Panc1 (cell line): ENCODE data around the gene TIE1. TPM values are rescaled to one million over a fixed set of nuclear protein-coding genes. Genes with fewer than 3 reads are reported as not detected.

Experiments
- ATAC-seq: fragments of 200-7000 bp; cut with Tn5 transposase; 2 replicates; pipeline ENCODE4 v1.9.1; 2020; ENCODE audit warnings: mild to moderate bottlenecking, moderate library complexity
- BruUV-seq: library from RNA; stranded (reverse); fragments of 400-500 nt; replicated peaks from 2 replicates; lab custom pipeline; 2021; lab: Mats Ljungman, UMichigan
- CTCF ChIA-PET: fragments of 300-600 bp; sonication (Branson Sonifier 250); formaldehyde crosslinking; loops from one replicate; lab custom pipeline; 2022; ENCODE audit warnings: antibody characterized with exemption; lab: Charles Lee
- POLR2A ChIA-PET: fragments of 300-600 bp; sonication (Branson Sonifier 250); formaldehyde crosslinking; loops from one replicate; lab custom pipeline; 2022; ENCODE audit warnings: antibody characterized with exemption; lab: Charles Lee
- DNase-seq: peaks from one replicate; pipeline ENCODE4 v3.0.0-alpha.2; 2010; ENCODE audit warnings: low read depth, low spot score
- H3K27ac ChIP-seq: 2 replicates; pipeline ENCODE4 v1.5.1; 2011; ENCODE audit warnings: mild to moderate bottlenecking, low read length, inconsistent platforms
- H3K27me3 ChIP-seq: fragments of 200-500 bp; sonication (Bioruptor generic); 2 replicates; pipeline ENCODE4 v1.6.0; 2014; ENCODE audit warnings: low read length, inconsistent platforms; ENCODE audit not compliant: control insufficient read depth, insufficient read depth
- H3K36me3 ChIP-seq: fragments of 200-500 bp; sonication (Bioruptor generic); 2 replicates; pipeline ENCODE4 v1.5.1; 2014; ENCODE audit warnings: inconsistent platforms, mild to moderate bottlenecking, low read length, moderate library complexity; ENCODE audit not compliant: control insufficient read depth, insufficient read depth
- H3K4me1 ChIP-seq: 2 replicates; pipeline ENCODE4 v1.5.1; 2011; ENCODE audit warnings: inconsistent platforms, mild to moderate bottlenecking, low read length, moderate library complexity; ENCODE audit not compliant: control insufficient read depth, insufficient read depth
- H3K4me3 ChIP-seq, 2 experiments: 2 replicates each; pipeline ENCODE4 v1.5.1; 2011 to 2012; ENCODE audit warnings: low read depth in 2 of 2, low read length in 2 of 2, mild to moderate bottlenecking in 2 of 2, inconsistent platforms in 1 of 2, moderate library complexity in 1 of 2
- H3K9me3 ChIP-seq: fragments of 200-500 bp; sonication (Bioruptor generic); 2 replicates; pipeline ENCODE4 v1.5.1; 2014; ENCODE audit warnings: low read depth, mild to moderate bottlenecking, inconsistent platforms, low read length, moderate library complexity; ENCODE audit not compliant: control insufficient read depth, insufficient read depth
- CTCF ChIP-seq: fragments of 450-650 bp; IDR thresholded peaks from 2 replicates; pipeline ENCODE4 v1.5.1; 2017; ENCODE audit warnings: mild to moderate bottlenecking
- POLR2AphosphoS5 ChIP-seq: IDR thresholded peaks from 2 replicates; pipeline ENCODE4 v1.6.1; 2012; ENCODE audit warnings: mild to moderate bottlenecking, low read depth, low read length, moderate library complexity
- REST ChIP-seq, 2 experiments: IDR thresholded peaks; 2 replicates each; pipeline ENCODE4 v1.6.1; 2011 to 2012; ENCODE audit warnings: low read depth in 2 of 2, control low read depth in 1 of 2, low read length in 1 of 2, mild to moderate bottlenecking in 1 of 2, moderate library complexity in 1 of 2; ENCODE audit not compliant: insufficient read depth in 1 of 2
- SIN3A ChIP-seq: IDR thresholded peaks from 2 replicates; pipeline ENCODE4 v1.6.1; 2012; ENCODE audit warnings: low read depth, mild to moderate bottlenecking, low read length, moderate library complexity, borderline replicate concordance; ENCODE audit not compliant: insufficient read depth
- TCF7L2 ChIP-seq: IDR thresholded peaks from 2 replicates; pipeline ENCODE4 v1.6.1; 2011; ENCODE audit warnings: mild to moderate bottlenecking, low read depth, low read length, inconsistent platforms
- in situ Hi-C: cut with HindIII; loops from 2 replicates; pipeline ENCODE4 v1.10.0; 2016; ENCODE audit warnings: low sequenced_read_pairs, low pct_unique_long_range_greater_than_20kb
- intact Hi-C: fragments of 100-400 bp; cut with micrococcal nuclease; formaldehyde crosslinking; loops from one replicate; pipeline ENCODE4 v1.10.0; 2022; ENCODE audit not compliant: unreplicated experiment
- total RNA-seq: library from RNA; stranded (reverse); gene quantifications from one replicate; pipeline ENCODE4 v1.2.1, GENCODE V29; 2021; ENCODE audit not compliant: unreplicated experiment

TIE1 gene
- total RNA-seq, 1 experiment from 2014 or later, result 0.28 TPM

GRCh38 chr1:43305926-43306687 lies 5.3 kb downstream of the TIE1 start:
- H3K27me3 ChIP-seq, result no peaks in the 10 kb centered on the region
- BruUV-seq, result no TSS peak
- ATAC-seq, result no peak
- ChIA-PET CTCF (no interaction called here), POLR2A (no interaction called here)
- TF ChIP-seq REST (IDR thresholded peaks at IDR 0.05; ENCODE audit: insufficient read depth in 1 of 2, low read depth in 2 of 2, low read length in 1 of 2) (no peak), SIN3A (no peak), CTCF (no peak), POLR2AphosphoS5 (no peak), TCF7L2 (no peak)
- no peak overlapping the region for H3K4me3 ChIP-seq
- H3K9me3 ChIP-seq, result no peaks in the 10 kb centered on the region
- no peaks in the 10 kb centered on the region for H3K4me1 ChIP-seq
- H3K27ac ChIP-seq, result no peak overlapping the region
- no peaks in the 10 kb centered on the region for H3K36me3 ChIP-seq
- intact Hi-C loops (no loop called here), in situ Hi-C loops (no loop called here)
- DNase-seq, result no peak

- H3K4me3 ChIP-seq, result no peak overlapping the region
- no peaks in the 10 kb centered on the region for H3K4me1 ChIP-seq
- H3K27me3 ChIP-seq, result no peaks in the 10 kb centered on the region
- CTCF ChIA-PET, result no interaction called here
- H3K9me3 ChIP-seq, result no peaks in the 10 kb centered on the region
- DNase-seq, result no peak
- intact Hi-C loops, result no loop called here
- no TSS peak for BruUV-seq
- ATAC-seq, result no peak
- POLR2A ChIA-PET, result no interaction called here
- H3K36me3 ChIP-seq, result no peaks in the 10 kb centered on the region
- in situ Hi-C loops, result no loop called here
- no peak overlapping the region for H3K27ac ChIP-seq
- no peak for TF ChIP-seq SIN3A
- TF ChIP-seq CTCF, result no peak
- no peak for TF ChIP-seq POLR2AphosphoS5
- TF ChIP-seq REST (IDR thresholded peaks at IDR 0.05; ENCODE audit: insufficient read depth in 1 of 2, low read depth in 2 of 2, low read length in 1 of 2), result no peak
These were observed 6.1 kb downstream of the TIE1 start for GRCh38 chr1:43306688-43307457.
